Tibial nerve (tissue), 4 donors: ENCODE data around the gene C1orf226.
"Not testable (repeated sequence)": the region's sequence is repeated elsewhere in the genome, so short reads cannot be mapped to it uniquely, and the experiment has no call there.

Experiments
- EP300 ChIP-seq, 2 donors: sonication (generic); formaldehyde crosslinking; IDR thresholded peaks; one replicate each; pipeline ENCODE4 v1.6.1; 2017; ENCODE audit warnings: antibody characterized with exemption in 2 of 2, mild to moderate bottlenecking in 1 of 2
- POLR2A ChIP-seq, 2 donors: fragments of 450-650 bp; IDR thresholded peaks; one replicate each; pipeline ENCODE4 v1.6.1; 2017; ENCODE audit warnings: antibody characterized with exemption in 2 of 2, mild to moderate bottlenecking in 2 of 2, moderate library complexity in 2 of 2
- TF ChIP-seq, protein P1 (sequence below), 5 experiments: fragments of 200-600 bp in 3 of 5; fragments of 450-650 bp in 2 of 5; sonication (generic) in 3 of 5; IDR thresholded peaks; one replicate each; pipeline ENCODE4 v1.5.1; 2016 to 2019; ENCODE audit warnings: antibody characterized with exemption in 5 of 5, mild to moderate bottlenecking in 3 of 5, moderate library complexity in 2 of 5

DNA sequence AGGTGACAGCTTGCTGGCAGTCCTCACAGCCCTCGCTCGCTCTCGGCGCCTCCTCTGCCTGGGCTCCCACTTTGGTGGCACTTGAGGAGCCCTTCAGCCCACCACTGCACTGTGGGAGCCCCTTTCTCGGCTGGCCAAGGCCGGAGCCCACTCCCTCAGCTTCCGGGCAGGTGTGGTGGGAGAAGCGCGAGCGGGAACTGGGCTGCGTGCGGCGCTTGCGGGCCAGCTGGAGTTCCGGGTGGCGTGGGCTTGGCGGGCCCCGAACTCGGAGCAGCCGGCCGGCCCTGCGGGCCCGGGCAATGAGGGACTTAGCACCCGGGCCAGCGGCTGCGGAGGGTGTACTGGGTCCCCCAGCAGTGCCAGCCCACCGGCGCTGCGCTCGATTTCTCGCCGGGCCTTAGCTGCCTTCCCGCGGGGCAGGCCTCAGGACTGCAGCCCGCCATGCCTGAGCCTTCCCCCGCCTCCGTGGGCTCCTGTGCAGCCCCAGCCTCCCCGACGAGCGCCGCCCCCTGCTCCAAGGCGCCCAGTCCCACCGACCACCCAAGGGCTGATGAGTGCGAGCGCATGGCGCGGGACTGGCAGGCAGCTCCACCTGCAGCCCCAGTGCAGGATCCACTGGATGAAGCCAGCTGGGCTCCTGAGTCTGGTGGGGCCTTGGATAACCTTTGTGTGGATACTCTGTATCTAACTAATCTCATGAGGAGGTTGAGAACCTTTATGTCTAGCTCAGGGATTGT lies 51.6 kb downstream of the C1orf226 start:
- TF ChIP-seq, protein P1, sequence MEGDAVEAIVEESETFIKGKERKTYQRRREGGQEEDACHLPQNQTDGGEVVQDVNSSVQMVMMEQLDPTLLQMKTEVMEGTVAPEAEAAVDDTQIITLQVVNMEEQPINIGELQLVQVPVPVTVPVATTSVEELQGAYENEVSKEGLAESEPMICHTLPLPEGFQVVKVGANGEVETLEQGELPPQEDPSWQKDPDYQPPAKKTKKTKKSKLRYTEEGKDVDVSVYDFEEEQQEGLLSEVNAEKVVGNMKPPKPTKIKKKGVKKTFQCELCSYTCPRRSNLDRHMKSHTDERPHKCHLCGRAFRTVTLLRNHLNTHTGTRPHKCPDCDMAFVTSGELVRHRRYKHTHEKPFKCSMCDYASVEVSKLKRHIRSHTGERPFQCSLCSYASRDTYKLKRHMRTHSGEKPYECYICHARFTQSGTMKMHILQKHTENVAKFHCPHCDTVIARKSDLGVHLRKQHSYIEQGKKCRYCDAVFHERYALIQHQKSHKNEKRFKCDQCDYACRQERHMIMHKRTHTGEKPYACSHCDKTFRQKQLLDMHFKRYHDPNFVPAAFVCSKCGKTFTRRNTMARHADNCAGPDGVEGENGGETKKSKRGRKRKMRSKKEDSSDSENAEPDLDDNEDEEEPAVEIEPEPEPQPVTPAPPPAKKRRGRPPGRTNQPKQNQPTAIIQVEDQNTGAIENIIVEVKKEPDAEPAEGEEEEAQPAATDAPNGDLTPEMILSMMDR (IDR thresholded peaks at IDR 0.05) = not testable (repeated sequence)
- not testable (repeated sequence) for TF ChIP-seq POLR2A, EP300 (IDR thresholded peaks at IDR 0.05)
